Daoy (cell line): ENCODE data around the gene EZR. TPM values are rescaled to one million over a fixed set of nuclear protein-coding genes. Genes with fewer than 3 reads are reported as not detected.

Experiments used
- DNase-seq: peaks from one replicate; pipeline ENCODE4 v3.0.0-alpha.2; 2015; ENCODE audit warnings: low read depth
- total RNA-seq: library from RNA; depleted of rRNA; stranded (reverse); fragments of >200 nt; shearing (Covaris generic); gene quantifications from 2 replicates; pipeline ENCODE4 v1.2.3, GENCODE V29; 2014

The EZR gene
- total RNA-seq, 1 experiment from 2014 or later, result 325 TPM

DNA sequence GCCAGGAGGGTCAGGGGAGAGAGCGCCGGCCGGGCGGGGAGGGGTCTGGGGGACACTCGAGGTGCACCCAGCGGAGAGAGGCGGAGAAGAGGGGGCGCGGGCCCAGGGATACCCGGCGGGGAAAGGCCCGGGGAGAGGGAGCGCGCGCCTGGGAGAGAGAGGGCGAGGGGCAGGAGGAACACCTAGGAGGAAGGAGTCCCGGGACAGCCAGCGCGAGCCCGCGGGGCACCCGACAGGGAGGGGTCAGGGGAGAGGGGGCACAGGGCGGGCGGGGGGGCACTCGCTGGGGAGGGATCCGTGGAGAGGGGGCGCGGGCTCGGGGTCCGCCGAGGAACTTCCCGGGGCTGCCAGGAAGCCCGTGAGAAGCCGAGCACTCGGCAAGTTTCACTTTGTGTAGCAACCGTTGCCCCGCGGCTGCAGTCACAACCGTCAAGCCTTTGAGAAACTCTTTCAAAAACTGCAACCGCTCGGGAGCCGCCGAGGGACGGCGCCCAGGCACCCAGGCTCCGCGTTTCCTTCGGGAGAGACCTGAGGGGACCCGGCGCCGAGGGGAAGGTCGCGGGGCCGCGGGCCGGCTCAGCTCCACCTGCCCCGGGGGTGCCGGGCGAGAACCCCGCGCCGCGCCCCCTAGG is 471 bp downstream of the EZR start:
- peak; percentile 83 for DNase-seq

DNA sequence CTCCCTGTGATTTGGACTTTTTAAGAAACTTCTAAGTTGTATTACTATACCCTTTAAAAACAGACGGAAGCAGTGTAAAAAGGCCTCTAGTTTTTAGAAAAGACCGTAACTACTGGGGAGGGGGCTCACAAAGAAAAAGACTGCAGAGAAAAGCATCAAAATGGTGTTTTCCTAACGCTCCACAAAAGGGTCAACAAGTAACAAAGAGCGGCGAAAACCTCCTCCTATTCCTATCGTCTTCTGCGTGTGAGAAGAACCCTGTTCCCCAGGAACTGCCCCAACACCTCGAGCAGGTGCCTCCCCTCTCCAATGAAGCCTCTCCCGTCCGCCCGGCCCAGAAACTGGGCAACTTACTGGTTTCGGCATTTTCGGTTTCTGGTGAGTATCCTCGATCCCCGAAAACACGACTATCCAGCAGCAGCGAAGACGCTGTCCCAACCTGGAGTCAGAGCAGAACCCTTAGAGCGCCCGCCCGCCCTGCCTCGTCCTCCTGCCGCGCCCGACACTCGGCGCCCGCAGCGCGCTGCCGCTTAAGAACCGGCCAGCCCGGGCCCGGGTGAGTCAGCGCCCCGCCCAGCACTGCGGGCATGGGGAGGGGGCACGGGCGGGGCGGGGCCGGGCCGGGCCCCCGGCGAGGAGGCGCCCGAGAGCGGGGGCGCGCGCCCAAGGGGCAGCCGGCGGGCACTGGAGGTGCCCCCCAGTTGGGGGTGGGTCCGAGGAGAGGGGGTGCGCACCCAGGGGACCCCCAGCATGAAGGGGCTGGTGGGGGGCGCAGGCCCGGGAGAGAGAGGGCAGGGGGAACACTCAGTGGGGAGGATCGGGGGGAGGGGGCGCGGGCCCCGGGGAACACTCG is 1.2 kb downstream of the EZR start:
- peak; percentile 94 for DNase-seq

DNA sequence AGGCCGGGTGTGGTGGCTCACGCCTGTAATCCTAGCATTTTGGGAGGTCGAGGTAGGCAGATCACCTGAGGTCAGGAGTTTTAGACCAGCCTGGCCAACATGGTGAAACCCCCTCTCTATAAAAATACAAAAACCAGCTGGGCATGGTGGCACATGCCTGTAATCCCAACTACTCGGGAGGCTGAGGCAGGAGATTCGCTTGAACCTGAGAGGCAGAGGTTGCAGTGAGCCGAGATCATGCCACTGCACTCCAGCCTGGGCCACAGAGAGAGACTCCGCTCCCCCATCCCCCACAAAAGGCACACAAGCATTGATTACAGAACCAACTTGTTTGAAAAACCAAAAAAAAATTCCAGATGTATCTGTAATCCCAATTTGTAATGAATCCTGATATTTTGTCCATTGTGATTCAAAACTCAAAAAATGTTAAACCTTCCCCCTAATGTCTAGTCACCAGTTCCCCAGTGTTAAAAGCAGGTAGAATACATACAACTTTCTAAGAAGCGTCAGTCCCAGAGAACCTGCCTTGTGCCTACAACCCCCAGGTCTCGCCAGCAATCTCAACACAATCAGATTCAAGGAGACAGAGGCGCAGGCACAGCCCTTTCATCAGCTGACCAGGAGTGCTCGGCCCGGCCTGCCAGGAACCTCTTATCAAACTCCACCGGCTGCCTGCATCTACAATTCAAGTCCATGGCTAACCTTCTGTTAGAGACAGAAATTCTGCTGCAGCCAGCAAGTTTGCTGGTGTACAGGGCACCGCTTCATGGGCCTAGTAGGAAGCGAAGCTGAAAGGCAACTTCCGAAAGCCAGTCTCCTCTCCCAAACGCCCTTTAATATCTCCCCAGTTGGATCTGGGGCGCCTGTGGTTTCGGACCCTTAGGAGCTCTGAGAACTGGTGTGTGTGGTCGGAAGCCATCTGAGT is 2.1 kb downstream of the EZR start:
- DNase-seq, result peak; percentile 58

DNA sequence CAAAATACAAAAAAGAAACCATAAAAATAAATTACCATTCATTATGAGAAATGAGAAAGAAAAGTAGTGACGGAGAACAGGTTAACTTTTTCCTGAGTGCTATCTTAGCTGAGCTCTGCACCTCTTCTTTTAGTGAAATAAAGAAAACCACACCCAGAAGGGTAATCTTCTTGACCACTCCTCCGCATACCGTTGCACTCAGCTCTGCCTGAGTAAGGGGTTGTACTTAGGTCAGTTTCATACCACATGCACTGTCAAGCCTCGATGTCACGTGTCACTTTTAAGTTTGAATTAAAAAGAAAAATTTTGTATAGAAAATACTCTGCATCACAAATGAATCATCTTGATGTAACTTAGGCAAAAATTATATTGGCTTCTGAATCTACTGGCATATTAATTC is 2.8 kb downstream of the EZR start:
- DNase-seq, result peak; percentile 54

DNA sequence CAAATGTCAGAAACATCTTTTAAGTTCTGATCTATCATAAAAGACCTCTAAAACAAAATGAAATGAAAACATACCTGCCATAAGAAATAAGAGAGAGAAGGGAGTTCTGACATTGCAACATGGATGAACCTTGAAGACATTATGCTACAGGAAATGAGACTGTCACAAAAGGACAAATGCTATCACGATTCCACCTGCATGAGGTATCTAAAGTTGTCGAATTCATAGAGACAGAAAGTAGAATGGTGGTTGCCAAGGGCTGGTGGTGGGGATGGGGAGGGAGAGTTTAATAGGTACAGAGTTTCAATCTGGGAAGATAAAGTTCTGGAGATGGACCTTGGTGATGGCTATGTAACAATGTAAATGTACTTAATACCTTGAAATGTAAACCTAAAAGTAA is 3.3 kb downstream of the EZR start:
- no peak for DNase-seq

DNA sequence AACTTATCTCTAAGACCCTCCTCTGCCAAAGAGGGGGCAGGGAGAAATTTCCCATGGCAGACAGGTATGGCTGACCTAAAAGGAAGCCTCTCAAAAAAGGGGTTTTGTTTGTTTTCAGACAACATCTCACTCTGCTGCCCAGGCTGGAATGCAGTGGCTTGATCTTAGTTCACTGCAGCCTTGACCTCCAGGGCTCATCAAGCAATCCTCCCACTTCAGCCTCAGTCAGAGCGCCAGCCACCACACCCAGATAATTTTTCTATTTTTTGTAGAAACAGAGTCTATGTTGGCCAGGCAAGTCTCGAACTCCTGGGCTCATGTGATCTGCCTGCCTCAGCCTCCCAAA is 3.8 kb downstream of the EZR start:
- no peak for DNase-seq

DNA sequence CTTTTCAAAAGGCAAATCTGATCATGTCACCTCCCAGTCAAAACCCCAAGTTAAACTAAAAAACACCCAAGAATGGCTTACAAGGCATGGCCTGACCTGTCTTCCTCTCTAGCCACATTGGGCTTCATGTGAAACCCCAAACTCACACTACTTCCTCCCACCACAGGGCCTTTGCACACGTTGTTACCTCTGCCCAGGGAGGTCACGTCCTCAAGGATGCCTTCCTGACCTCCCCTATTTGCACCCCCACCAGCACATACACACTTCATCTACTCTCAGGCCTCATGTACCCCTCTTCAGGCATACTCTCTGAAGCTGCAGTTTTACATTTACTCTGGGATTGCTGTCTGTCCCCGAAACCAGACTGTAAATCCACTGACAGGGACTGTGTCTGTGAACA is 6.1 kb downstream of the EZR start:
- DNase-seq, result no peak

DNA sequence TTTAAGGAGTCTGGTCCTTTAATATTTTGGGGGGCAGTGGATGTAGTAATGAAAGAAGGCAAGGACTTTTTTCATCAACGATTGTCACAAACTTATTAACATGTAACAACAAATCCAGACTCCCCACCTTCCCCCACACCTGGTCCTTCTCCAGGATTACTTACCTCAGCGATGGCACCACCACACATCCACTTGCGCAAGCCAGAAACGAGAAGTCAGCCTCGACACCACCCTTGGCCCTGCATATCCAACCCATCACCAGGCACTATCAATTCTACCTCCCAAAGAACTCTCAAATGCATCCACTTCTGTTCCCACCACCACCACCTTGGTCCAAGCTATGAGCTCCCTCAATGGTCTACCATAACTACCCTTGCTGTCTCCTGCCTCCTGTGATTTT is 6.6 kb downstream of the EZR start:
- DNase-seq, result no peak

DNA sequence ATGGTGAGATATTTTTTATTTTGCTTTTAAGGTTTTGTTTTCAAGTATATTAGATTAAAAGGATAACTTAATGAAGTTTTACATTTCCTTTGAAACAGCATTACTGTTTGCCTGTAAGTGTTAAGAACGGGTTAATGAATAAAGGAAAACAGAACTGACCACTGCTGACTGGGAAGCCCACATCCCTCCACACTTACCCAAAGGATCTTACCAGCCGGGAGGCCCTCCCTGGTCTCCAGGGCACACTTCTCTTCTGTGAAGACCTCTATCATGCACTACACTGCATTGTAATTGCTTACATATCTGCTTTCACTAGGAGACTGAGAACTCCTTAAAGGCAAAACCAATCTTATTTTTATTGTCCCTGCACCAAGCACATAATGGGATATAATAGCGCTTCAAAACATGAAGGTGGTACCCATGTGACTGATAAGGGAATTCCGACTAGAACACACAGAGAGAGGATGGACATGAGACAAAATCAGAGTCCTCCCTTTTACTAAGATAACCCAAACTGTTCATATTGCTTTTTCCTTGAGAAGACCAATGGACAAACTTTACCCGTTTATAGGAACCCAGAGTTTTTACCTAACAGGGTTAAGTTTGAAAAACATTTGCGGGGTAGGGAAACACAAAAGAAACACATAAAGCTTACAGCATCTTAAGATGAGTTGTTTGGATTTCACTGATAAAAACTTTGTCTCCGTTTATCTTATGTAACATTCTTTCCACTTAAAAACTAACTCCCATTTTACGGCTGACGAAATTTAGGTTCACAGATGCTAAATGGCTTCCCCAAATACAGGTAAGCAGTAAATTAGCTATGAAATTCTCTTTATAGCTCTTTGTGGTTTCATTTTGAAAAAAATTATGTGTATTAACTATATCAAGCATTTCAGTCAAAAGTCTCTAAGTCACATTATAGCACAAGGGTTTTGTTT is 8.7 kb downstream of the EZR start:
- DNase-seq, result no peak

DNA sequence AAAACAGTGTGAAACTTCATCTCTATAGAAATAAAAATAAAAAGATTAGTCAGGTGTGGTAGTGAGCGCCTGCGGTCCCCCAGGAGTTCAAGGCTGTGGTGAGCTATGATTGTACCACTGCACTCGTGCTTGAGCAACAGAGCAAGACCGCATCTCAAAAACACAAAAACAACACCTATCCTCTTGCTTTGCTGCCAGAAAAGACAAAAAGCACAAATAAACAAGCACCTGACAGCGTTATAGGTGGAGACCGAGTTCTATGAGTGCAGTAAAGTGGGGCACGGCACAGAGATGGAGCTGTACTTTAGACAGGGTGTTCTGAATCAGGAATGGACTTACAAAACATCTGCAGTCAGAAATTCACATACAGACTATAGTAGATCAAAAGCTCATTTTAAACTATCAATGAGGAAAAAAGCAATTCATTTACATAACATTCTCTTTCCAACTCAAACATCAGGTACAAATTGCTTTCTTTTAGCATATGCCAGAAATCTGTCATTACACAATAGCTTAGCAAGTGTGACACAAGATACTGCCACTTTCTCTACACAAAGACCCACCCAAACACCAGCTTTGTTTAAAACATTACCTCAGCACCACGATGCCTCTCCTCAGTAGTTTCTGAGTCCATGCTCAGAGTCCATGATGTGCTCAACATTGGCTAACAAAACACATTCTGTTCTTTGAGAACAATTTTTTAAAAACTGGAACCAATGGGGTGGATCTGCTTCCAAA is 10.1 kb downstream of the EZR start:
- no peak for DNase-seq

DNA sequence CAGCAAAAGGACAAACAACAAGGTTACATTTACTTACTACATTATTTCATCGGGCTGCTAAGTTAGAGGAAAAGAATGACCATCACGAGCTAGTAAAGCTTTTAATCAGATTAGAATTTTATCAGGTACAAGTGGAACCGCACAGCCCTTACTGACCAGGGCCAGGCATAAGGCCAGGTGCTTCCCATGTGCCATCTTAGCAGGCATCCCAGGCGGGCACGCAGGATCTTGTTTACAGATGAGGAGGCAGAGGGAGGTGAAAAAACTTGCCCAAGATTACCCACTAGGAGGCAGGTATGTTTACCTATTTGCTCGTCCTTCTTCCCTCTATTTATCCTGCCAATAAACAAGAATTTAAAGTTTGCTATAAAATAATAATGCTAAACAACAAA is 10.7 kb downstream of the EZR start:
- DNase-seq, result no peak

DNA sequence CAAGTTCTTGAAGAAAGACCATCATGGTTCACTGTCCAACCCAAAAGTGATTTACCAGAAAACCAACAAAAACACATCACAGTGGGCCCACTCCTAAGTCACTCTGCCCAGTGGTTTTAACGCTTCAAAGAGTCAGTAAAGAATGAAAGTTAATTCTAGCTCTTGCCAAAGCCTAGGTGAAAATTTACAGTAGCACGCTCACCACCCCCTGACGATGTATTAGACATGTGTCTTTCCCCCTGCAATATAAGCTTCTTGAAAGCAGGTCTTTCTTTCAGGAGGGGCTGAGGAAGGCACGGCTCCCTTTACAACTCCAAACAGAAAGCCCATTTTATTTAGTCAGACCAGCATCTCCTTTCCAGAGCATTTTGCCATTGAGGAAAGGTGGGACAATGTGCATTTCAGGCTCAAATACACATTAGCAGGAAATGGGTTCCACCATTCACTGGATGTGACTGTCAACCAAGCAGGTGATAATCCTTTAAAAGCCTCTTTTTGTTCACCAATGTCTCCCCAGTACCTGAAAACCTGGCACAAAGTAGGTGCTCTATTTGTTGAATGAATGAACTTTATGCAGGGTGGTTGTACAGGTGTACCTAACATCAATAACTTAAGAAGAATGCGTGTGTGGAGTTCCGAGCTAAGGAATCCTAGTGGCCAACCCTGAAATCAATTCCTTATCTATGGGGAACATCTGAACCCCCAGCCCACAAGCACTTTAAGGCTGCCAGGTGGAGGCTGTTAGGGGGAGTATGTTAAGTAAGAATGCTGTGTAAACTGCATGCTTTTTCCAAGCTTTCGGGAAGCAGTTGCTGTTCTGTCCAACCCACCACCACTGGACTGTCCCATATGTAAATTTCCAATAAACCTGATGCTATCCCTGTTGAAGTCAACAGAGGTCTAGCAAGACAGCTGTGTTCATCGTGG is 11.4 kb downstream of the EZR start:
- DNase-seq, result no peak

DNA sequence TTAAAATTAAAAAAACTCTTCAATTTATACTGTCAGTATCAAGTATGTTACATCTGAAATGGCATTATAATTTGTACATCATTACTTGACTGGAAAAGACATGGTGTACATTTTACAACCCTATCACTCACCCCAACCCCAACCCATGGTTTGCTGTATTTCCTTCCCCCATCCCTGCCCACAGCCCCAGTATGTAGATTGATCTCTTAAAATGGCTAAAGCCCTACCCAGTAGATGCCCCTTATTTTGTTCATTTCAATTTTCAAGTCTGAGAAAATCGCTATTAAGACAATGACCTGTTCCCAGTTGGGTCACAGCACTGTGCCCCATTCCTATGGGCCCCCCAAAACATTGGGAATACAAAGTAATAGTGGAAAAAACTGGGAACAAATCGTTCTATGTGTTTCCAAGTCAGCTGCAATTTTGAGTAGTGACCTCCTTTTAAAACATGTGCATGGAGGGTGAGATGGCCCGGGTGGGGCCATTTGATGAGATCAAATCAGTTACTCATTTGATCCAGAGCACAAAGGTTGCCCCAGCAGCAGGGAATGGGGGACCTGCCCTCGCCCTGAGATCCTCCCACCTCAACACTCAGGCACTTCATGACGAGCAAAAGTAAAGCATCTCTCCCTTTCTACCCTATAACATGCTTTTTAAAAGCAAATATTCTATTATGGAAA is 13.3 kb downstream of the EZR start:
- DNase-seq, result no peak

DNA sequence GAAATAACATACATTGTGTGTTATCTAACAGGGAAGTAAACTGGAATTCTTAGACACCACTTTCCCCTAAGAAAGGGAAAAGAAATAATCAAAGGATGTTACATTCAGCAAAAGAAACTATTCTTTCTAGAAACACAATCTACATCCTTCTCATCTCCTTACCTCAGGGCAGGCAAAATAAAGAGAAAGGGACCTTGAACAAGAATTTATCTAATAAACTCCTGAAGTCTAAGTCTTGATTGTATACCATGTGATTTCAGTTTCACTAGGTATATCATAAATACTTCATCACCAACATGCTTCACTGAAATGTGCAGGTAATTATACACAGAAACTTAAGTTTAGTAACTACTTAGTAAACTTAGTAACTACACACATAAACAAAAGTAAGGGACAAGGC is 15.0 kb downstream of the EZR start:
- DNase-seq, result no peak

DNA sequence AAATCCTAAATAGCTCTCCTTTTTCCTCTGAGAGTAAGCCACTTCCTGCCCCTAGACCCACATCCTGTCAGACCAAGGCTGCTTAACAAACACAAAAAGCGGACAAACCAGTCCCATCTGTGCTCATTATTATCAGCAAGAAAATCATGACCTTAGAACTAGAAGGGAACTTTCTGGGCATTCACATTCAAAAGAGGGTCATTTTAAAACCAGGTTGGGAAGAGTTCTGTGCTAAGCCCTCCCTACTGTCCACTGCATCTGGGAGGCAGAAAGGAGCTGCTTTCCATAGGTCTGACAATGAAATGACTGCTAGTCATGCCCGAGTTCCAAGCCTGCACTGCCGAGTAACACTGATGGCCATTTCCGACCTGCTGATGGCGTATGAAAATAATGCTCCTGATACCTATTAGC is 15.4 kb downstream of the EZR start:
- peak; percentile 61 for DNase-seq

DNA sequence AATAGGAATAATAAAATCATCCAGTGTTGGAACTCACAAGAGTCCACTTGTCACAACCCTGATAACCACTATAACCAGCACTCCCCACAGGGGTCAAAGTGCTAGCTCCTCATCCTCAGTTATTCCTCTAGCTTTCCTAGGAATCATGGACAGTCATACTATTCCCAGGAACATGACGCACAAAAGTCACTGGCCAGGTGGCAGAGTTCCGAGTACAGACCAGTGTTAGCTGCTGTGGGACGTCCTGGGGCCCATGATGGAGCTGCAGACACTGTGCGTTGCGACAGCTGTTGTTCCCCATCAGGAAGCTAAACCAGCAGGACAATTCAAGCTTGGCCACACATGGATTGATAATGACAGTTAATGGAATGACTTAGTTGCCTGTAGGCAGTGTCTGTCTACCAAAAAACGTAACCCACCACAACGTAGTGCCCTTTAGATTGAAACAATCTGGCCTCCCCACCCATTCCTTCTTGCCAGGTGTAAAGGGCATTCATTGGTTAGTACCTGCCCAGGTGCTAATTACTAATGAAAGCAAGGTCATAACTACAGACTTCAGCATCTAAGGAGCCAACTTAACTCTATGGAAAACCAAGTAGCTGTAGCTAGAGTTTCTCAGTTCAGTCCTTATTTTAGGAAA is 17.4 kb downstream of the EZR start:
- no peak for DNase-seq

DNA sequence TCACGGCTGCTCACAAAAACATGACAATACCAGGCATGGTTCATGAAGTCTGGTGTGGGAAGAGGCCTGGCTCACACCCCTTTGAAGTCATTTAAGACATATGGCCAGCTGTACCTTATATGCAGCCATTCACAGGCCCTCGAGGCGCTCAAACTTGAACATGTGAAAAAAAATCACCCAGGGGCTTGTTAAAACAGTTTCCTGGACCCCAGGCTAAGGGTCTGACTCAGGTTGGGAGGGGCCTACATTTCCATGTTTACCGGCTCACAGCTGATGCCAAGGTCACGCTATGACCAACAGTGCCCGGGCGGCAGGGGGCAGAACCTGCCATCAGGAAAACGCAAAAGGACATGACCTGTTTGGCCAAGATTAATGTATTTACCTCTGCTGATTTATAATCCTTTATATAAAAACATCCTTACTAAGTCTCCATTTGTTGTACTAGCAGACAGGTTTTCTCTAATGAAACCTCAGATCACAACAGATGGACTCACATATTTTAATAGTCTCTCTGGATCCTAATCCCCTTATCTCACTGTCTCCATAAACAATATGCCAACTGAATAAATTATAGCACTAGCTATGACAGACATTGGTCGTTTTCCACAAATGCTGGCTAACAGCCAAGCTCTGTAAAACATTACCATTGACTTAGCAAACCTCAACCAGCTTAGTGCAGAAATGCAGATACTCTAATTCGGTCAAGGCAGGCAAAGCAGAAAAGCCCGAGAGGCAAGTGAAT is 19.9 kb downstream of the EZR start:
- DNase-seq, result peak; percentile 83

DNA sequence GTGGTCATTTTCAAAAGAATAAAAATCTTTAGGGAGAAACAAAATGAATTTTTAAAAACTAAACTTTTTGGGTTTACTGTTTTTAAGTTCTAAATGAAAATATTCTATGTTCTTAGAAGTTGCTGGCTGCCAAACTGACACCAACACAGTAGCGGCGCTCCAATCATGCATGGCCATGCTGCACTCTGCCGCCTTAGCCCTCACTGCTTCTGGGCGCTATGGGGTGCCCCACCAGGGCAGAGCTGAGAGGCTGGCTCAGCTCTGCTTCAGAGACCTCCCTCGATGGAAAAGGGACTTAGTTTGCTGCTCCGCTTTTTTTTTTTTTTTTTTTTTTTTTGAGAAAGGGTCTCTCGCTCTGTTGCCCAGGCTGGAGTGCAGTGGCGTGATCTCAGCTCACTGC is 20.9 kb downstream of the EZR start:
- no peak for DNase-seq
